ENCODE measurements around the gene COX10. TPM values are rescaled to one million over a fixed set of nuclear protein-coding genes. Genes with fewer than 3 reads are reported as not detected.
"Not testable (repeated sequence)": the region's sequence is repeated elsewhere in the genome, so short reads cannot be mapped to it uniquely, and the experiment has no call there.

Gene COX10
- total RNA-seq, 1 donor from 2014 or later = 32.3 TPM

GRCh38 chr17:14202388-14203166, 133.3 kb downstream of the COX10 start:
- intact Hi-C loops (cut with micrococcal nuclease) = loop anchor here (2.0 to 5.0 kb wide), 2 partner anchors 608 to 1755 kb away; no protein-coding TSS in a partner anchor

- intact Hi-C loops (cut with micrococcal nuclease) = loop anchor here (2.0 to 5.0 kb wide), 2 partner anchors 609 to 1754 kb away; no protein-coding TSS in a partner anchor
Measured at GRCh38 chr17:14203388-14203787, 134.1 kb downstream of the COX10 start.

DNA sequence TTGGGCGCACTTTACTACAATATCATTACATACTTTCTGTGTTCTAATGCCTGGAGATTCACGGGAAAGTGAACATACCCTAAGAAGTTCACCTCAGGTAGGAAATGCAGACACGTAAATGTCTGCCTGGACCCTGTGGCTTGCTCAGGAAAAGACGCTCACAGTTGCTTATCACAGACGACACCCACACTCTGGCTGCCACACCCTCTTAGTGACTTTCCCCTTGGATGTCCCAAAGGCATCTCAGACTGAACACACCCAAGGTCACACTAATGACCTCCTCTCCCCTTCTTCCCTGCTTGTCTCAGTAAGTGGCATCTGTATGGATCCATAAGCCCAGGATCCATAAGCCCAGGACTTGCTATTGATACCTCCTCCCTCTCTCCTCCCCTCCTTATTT, 134.8 kb downstream of the COX10 start:
- intact Hi-C loops (cut with micrococcal nuclease) = loop anchor here (5.0 kb wide), 1 partner anchor 1753 kb away; no protein-coding TSS in a partner anchor

GRCh38 chr17:14204546-14204945, 135.2 kb downstream of the COX10 start:
- intact Hi-C loops (cut with micrococcal nuclease) = loop anchor here (5.0 kb wide), 1 partner anchor 1753 kb away; no protein-coding TSS in a partner anchor

- intact Hi-C loops (cut with micrococcal nuclease) = no loop called here
Measured at GRCh38 chr17:14205380-14205779, 136.1 kb downstream of the COX10 start.

GRCh38 chr17:14205992-14206461, 136.7 kb downstream of the COX10 start:
- intact Hi-C loops (cut with micrococcal nuclease) = no loop called here

DNA sequence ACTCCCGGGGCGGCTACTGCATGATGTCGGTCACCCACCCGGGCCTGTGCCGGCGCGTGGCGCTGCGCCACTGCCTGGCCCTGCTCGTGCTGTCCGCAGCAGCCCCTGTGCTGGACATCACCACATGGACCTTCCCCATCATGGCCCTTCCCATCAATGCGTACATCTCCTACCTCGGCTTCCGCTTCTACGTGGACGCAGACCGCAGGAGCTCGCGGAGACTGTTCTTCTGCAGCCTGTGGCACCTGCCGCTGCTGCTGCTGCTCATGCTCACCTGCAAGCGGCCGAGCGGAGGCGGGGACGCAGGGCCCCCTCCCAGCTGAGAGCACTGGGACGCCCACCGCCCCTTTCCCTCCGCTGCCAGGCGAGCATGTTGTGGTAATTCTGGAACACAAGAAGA, 137.6 kb downstream of the COX10 start:
- intact Hi-C loops (cut with micrococcal nuclease) = no loop called here

- intact Hi-C loops (cut with micrococcal nuclease) = no loop called here
Measured at GRCh38 chr17:14207791-14208190, 138.5 kb downstream of the COX10 start.

- intact Hi-C loops (cut with micrococcal nuclease) = no loop called here
Measured at GRCh38 chr17:14209215-14209614, 139.9 kb downstream of the COX10 start.

DNA sequence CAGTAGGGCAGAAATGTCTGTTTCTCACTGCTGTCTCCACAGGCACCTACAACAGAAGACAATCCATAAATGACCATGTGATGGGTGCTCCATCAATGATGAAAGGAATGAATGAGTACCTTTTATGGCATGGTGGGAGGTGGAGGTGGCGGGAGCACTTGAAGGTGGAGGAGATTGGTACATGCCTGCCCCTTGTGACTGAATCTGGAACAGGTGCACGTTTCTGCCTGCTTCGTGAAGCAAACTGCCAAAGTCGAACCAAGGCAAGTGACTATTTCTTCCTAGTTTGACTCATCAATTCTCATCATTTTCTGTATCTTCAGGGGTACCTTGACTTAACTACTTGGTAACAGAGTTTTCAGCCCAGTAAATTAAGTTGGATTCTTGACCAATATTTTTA, 141.9 kb downstream of the COX10 start:
- intact Hi-C loops (cut with micrococcal nuclease) = no loop called here

DNA sequence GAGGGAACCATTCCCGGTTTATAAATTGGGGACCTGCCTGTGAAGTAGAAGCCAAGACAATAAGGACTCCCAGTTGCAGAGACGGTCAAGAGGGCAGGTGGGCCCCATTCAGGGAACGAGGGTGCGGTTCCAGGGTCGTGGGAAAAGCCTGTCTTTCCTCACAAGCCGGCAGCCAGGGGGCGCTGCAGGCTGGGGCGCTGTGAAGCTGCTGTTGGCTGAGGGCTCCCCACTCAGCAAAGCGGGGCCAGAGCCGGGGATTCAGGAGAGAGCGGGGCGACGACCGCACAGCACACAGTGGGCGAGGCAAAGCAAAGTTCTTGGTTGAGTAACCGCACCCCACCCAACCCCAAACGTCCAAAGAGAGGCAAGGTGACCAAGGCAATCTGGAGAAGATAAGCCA, 142.5 kb downstream of the COX10 start:
- intact Hi-C loops (cut with micrococcal nuclease) = no loop called here

DNA sequence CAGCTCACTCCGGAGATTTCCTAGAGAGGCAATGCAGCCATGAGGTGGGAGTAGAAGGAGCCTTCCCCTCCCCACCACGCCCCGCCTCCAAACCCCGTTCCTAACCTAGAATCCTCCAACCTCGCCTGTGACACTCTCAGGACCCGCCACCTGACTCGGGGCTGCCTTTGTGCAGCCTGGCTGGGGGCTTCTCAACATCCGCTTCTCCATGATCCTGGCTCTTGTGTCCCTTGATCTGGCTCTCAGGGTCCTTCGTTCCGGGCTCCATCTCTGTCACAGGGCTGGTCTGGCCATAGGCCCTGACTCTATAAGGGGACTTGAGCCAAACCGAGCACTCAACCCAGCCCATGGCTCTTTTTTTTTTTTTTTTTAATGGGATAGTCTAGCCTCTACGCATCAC, 143.1 kb downstream of the COX10 start:
- intact Hi-C loops (cut with micrococcal nuclease) = no loop called here

- intact Hi-C loops (cut with micrococcal nuclease) = no loop called here
Measured at GRCh38 chr17:14214271-14214670, 145.0 kb downstream of the COX10 start.

DNA sequence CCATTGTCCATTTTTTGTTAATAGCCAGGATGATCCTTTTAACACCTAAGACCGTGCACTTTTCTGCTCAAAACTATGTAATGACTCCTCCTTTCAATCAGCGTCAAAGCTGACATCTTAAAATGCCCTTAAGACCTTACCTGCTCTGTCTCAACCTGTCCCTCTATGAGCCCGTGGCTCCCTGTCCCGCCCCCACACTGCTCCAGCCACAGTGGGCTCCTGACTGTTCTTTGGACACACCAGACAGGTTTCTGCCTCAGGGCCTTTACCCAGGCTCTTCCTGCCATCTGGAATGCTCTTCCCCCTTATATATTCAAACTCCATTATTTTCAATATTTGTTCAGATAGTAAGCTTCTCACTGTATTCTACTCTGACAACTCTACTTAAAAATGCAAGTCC, 153.3 kb downstream of the COX10 start:
- intact Hi-C loops (cut with micrococcal nuclease) = no loop called here

- intact Hi-C loops (cut with micrococcal nuclease) = no loop called here
Measured at GRCh38 chr17:14225254-14225980, 156.1 kb downstream of the COX10 start.

DNA sequence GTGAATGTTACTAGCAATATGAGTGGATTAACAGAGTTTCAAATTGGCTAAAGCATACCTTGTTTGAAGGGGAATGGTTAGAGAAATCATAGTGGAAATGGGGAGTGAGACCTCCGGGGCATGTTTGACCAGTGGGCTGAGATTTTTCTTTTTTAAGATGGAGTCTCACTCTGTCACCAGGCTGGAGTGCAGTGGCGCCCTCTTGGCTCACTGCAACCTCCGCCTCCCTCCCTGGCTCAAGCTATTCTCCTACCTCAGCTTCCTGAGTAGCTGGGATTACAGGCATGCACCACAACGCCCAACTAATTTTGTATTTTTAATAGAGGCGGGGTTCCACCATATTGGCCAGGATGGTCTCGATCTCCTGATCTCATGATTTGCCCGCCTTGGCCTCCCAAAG, 157.7 kb downstream of the COX10 start:
- intact Hi-C loops (cut with micrococcal nuclease) = no loop called here

- intact Hi-C loops (cut with micrococcal nuclease) = no loop called here
Measured at GRCh38 chr17:14228903-14229302, 159.6 kb downstream of the COX10 start.

DNA sequence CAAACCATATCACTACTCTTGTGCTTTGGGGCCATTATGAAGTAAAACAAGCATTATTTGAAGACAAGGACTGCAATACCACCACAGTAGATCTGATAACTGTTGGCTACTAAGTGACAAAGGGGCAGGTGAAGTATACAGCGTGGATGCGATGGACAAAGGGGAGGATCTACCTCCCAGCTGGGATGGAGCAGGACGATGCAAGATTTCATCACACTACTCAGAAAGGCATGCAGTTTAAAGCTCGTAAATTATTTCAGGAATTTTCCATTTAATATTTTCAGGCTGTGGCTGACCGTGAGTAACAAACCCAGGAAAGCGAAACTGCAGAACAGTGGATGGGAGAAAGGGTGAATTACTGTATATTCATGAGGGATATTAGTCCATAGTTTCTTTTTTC, 161.9 kb downstream of the COX10 start:
- intact Hi-C loops (cut with micrococcal nuclease) = not testable (repeated sequence)

- intact Hi-C loops (cut with micrococcal nuclease) = not testable (repeated sequence)
Measured at GRCh38 chr17:14235047-14235446, 165.7 kb downstream of the COX10 start.

DNA sequence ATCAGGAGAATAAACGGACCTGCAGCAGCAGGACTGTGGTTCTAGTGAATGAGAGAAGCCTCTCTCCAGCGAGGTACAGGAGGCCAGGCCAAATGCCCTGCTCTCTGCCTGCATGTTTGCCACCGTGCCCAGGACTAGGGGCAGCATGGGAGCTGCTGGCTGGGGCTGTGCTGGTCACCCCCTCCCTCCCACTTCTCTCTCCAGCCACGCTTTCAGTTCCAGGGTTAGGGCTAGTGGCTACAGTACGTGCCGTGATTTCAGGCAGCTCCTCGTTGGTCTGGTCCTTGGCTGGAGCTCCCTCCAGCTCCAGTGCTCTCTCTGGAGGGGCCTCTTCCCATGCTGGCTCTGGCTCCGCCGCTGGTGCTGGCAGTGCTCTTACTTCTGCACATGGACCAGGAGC, 166.7 kb downstream of the COX10 start:
- intact Hi-C loops (cut with micrococcal nuclease) = not testable (repeated sequence)

- intact Hi-C loops (cut with micrococcal nuclease) = not testable (repeated sequence)
Measured at GRCh38 chr17:14236762-14237161, 167.5 kb downstream of the COX10 start, which contains the start of gene CDRT15. Gene CDRT15, minus strand, starts transcription at chr17:14236862. Its CDS starts 29 bp downstream, at chr17:14236833.

DNA sequence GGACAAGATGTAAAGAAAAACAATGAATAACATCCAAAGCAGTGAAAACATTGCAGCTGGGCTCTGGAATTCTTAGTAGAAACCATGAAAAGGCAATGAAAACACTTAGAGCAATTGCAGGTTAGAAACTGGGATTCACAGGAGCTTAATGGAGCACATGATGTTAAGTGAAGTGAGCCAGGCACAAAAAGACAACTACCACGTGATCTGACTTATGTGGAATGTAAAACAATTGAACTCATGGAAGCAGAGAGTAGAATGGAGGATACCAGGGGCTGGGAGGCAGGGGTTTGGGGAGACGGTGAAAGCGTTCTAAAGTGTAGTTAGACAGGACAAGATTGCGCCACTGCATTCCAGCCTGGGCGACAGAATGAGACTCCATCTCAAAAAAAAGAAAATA, 170.0 kb downstream of the COX10 start:
- intact Hi-C loops (cut with micrococcal nuclease) = not testable (repeated sequence)

All from T-helper 1 cell treated with Interleukin-12 subunit alpha and Interleukin-12 subunit beta and Interleukin-4 antibody, amounts not matched to agents 30 ng/mL and 1 ng/mL, for 36 hours (primary cell).